COR-L47 (cell line): ENCODE measurements around the gene SLC13A2.
"Not testable (repeated sequence)": the region's sequence is repeated elsewhere in the genome, so short reads cannot be mapped to it uniquely, and the experiment has no call there.

Source experiments
- DNase-seq: peaks from one replicate; lab custom pipeline; 2025; lab: John Stamatoyannopoulos, UW

Gene SLC13A2, protein sequence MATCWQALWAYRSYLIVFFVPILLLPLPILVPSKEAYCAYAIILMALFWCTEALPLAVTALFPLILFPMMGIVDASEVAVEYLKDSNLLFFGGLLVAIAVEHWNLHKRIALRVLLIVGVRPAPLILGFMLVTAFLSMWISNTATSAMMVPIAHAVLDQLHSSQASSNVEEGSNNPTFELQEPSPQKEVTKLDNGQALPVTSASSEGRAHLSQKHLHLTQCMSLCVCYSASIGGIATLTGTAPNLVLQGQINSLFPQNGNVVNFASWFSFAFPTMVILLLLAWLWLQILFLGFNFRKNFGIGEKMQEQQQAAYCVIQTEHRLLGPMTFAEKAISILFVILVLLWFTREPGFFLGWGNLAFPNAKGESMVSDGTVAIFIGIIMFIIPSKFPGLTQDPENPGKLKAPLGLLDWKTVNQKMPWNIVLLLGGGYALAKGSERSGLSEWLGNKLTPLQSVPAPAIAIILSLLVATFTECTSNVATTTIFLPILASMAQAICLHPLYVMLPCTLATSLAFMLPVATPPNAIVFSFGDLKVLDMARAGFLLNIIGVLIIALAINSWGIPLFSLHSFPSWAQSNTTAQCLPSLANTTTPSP

DNA sequence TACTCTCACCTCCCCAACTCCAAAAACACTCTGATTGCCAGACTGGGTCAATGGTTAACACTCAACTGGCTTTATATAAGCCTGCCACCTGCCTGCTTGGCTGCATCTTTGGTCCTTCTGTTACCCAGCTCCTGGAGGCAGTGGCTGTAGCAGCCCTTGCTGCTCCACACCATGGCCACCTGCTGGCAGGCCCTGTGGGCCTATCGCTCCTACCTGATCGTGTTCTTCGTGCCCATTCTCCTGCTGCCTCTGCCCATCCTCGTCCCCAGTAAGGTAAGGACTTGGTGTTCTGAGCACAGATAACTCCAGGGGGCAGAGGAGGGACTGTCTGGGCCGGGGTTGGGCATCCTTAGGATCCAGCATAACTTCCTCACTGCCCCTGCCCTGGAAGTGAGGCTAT, at the start of gene SLC13A2:
Gene SLC13A2, plus strand, starts transcription at position 103 of the 400 bp plus-strand sequence. Its CDS starts 69 bp downstream, at position 172.
- DNase-seq: no peak

DNA sequence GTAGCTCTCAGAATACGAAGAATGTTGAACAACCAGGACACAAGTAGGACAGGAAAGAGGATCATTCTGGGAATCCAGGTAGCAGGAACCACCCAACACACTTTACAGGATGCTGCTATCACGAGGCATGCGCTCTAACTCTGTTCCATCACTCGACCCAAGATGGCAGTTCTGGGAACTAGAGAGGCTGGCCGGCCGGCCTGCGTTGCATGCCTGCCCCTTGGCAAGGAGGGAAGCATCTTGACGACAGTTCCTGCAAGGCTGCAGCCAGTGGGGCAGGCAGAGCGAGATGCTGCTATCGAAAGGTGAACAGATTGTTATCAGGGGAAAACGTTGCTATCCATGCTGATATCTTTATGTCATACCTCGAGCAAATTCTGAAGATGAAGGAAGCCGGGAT, 48.2 kb upstream of the SLC13A2 start:
- no peak for DNase-seq

DNA sequence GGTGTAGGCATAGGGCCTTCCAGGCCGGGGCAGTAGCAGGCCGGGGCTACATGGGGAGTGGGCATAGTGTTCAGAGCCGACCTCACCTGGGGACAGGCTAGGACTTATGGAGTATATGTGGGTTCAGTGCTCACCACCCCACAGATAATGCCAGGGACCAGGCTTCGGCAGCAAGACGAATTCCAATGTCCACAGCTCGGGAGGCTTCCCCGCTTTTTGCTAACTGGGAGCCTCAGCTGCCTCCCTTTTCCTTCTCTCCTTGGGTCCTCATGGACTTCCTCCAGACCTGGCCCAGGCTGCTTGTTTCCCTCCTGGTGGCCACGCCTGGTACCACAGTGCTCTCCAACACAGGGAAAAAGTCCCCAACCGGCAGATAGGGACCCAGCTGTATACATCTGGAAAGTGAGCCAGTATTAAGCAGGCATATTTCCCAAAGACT, 47.3 kb upstream of the SLC13A2 start:
- DNase-seq: no peak

DNA sequence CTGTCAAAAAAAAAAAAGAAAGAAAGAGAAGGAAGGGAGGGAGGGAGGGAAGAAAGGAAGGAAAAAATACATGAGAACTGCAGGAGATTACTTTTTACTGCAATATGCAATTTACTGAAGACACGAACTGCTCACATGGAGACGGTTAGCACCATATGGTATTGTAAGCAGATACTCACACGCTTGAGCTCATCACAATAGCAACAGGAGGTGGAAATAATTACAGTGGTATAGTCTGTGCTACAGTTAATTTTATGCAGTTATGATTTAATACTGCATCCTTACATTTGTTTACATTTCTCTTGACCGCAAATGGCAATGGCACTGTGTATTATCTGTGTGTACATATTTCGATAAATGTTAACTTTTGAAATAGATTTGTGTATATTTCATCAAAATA, 46.1 kb upstream of the SLC13A2 start:
- DNase-seq: peak; percentile 15

DNA sequence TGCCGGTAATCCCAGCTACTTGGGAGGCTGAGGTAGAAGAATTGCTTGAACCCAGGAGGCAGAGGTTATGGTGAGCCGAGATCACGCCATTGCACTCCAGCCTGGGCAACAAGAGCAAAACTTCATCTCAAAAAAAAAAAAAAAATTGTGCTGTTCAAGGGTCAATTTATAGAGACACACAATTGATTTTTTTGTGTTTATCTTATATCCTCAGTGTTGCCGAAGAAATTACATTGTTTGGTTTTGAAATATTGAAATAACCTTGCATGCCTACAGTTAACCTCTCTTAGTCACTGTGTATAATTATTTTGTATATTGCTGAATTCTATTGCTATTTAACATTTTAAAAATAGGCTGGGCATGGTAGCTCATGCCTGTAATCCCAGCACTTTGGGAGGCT, 45.5 kb upstream of the SLC13A2 start:
- not testable (repeated sequence) for DNase-seq

DNA sequence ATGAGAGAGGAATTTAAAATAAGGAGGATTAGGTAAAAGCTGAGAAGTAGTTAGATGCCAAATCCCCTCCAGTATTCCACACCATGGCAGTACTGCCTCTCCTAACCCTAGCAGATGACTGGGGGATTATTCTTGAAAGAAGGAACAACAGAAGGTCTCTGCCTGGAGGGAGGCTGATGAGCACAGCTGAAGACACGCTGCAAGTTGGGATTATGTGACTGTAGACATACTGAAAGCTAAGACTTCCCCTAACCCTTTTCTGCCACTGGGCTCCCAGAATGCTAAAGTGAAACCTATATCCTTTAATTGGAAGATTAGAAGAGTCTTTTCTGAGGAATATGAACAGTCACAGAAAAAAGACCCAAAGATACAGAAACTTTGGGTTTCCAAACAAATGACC, 39.7 kb upstream of the SLC13A2 start:
- no peak for DNase-seq

DNA sequence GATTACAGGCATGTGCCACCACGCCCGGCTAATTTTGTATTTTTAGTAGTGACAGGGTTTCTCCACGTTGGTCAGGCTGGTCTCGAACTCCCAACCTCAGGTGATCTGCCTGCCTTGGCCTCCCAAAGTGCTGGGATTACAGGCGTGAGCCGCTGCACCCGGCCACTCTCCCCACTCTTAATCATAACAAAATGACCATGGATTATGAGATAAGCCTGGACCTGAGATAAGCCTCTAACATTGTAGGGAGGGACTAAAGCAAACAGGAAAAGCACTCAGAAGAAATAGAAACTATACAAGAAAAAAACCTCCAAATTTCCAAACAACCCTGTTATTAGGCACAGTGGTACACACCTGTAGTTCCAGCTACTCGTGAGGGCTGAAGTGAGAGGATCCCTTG, 39.1 kb upstream of the SLC13A2 start:
- not testable (repeated sequence) for DNase-seq

DNA sequence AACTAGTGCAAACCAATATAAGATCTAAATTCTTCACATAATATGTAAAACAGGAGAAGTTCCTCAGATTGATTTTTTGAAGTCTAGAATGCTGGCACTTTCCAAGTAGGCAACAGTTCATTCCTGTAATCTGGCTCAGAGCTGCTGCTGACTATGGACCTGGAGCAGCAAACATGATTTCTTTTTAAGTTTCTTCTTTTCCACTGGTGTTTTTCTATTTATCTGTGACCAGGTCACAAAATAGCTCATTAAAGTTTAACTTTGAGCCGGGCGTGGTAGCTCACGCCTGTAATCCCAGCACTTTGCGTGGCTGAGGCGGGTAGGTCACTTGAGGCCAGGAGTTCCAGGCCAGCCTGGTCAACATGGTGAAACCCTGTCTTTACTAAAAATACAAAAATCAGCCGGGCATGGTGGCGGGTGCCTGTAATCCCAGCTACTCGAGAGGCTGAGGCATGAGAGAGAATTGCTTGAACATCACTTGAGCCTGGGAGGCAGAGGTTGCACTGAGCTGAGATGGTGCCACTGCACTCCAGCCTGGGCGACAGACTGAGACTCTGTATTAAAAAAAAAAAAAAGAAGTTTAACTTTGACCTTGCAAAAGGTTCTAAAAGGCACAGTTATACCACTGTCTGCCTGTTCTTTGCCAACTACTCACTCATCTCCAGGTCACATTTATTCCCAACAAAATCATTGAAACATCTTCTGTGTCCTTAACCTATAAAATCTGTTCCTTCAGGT, 29.4 kb upstream of the SLC13A2 start:
- no peak for DNase-seq

DNA sequence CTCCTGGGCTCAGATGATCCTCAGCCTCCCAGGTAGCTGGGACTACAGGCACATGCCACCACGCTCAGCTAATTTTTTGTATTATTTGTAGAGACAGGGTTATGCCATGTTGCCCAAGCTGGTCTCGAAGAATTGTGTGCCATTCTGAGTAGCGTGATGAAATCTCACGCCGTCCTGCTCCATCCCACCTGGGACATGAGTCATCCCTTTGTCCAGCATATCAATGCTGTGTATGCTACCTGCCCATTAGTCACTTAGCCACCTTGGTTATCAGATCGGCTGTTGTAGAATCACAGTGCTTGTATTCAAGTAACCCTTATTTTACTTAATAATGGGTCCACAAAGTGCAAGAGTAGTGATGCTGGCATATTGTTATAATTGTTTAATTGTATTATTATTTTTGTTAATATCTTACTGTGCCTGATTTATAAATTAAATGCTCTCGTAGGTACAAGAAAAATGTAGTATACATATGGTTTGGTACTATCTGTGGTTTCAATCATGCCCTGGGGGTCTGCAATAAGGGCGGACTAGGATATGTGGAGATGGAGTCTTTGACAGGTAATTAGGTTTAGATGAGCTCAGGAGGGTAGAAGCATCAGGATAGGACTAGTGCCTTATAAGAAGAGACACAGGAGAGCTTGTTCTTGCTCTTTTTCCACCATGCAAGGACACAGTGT, 26.6 kb upstream of the SLC13A2 start:
- DNase-seq: no peak

DNA sequence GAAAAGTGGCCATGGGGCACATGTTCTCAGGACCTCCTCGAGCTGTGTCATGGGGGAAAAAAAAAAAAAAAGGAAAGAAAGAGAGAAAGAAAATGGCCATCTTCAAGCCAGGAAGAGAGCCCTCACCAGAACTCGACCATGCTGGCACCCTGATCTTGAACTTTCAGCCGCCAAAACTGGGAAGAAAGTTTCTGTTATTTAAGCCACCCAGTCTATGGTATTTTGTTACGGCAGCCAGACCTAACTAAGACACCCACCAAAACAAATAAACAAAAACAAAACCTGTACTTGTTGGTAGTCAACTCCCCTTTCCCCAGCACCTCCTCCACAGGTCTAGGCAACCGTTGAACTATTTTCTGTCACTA, 26.1 kb upstream of the SLC13A2 start:
- no peak for DNase-seq

DNA sequence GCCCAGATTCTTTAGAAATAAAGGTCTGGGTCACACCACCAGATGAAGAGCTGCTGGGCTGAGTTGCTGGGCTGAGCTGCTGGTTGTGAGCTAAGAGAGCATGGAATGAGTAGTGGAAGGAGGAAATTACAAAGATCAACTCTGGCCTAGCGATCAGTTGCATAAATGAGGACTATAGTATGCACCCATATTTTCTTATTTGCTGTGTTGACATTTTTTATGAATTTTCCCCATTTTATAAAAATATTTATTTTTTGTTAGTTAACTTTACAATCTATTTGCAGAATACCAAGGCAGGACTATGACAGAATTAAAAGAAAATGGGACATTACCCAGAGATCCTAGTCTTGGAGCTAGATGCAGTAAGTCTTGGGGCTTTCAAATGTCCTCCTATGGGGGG, 23.6 kb upstream of the SLC13A2 start:
- DNase-seq: no peak

DNA sequence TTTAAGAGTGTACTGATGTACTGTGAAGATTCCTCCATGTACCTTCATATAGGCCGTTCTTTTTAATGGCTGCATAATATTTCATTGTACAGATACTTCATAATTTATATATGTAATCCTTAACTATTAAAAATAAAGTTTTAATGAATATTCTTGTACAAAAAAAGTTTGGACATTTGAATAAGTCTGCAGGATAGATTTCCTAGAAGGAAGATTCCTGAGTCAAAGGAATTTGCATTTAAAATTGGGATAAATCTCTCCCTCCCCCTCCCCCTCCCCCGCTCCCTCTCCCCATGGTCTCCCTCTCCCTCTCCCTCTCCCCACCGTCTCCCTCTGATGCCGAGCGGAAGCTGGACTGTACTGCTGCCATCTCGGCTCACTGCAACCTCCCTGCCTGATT, 15.6 kb upstream of the SLC13A2 start:
- no peak for DNase-seq

DNA sequence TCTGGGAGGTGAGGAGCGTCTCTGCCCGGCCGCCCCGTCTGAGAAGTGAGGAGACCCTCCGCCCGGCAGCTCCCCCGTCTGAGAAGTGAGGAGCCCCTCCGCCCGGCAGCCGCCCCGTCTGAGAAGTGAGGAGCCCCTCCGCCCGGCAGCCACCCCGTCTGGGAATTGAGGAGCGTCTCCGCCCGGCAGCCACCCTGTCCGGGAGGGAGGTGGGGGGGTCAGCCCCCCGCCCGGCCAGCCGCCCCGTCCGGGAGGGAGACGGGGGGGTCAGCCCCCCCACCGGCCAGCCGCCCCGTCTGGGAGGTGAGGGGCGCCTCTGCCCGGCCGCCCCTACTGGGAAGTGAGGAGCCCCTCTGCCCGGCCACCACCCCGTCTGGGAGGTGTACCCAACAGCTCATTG, 14.6 kb upstream of the SLC13A2 start:
- not testable (repeated sequence) for DNase-seq

DNA sequence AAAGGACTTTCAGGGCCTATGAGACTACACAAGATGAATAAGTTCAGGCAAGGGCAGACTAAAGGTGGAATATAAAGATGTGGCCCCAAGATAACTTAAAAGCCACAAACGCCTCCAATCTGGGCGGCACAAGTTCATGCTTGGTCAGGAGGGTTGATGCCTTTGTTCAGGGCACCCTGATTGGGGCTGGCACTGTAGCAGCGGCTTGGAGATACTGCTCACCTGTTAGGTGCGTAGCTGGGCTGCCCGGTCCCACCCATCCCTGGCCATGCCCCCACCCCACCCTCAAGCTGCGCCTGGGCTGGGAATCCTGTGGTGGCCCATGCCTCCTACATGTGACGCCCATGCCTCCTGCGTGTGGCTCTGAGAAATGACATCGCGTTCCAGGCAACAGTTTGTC, 12.5 kb upstream of the SLC13A2 start:
- DNase-seq: no peak

DNA sequence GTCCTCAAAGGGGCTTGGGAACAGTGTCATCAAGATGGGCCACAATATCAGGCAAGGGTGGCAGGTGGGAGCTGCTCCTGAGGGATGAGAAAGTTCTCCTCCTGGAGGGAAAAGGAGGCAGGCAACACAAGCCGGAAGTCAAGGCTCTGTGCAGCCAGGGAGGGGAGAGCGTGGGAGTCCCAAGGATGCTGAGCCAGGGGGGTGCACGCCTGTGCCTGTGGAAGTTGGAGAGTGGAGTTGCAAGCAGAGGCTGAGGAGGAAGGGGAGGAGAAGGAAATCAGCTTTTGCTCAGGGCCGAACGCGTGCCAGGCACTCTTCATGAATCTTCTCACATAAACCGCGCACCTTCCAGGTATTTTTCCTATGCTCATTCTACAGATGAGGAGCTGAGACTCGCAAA, 7.4 kb upstream of the SLC13A2 start:
- no peak for DNase-seq

DNA sequence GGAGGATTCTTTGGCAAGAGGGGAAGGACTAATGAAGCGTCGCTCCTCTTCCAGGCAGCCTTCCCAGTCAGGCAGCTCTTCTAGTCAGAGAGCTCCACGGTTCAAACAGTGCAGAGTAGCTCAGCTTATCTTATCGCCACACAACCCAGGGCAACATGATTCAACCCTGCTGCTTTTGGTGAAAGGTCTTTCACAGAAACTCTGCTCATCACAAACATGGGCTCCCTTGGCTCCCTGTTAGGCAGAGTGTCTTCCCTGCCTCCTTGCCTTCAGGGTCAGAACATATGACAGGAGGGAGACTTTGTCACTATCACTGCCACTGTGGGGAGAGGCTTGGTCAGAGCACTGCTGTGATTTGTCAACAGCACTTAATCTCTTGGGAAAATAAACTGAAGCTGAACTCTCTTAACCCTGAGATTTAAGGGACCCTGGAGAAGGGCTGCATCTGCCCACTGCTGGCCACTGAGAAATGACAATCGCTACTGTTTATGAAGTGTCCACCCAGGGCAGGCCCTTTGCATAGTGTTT, 6.9 kb upstream of the SLC13A2 start:
- DNase-seq: no peak

DNA sequence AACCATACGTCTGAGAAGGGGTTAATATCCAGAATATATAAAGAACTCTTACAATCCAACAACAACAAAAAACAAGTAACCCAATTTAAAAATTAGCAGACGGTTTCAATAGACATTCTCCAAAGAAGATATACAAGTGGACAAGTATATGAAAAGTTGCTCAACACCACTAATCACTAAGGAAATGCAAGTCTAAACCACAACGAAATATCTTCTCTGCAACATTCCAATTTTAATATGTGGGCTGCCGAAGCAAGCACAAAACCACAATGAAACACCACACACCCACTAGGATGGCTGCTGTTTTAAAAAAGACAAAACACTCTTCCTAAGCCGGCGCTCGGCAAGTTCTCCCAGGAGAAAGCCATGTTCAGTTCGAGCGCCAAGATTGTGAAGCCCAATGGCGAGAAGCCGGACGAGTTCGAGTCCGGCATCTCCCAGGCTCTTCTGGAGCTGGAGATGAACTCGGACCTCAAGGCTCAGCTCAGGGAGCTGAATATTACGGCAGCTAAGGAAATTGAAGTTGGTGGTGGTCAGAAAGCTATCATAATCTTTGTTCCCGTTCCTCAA, 5.9 kb upstream of the SLC13A2 start:
- no peak for DNase-seq

DNA sequence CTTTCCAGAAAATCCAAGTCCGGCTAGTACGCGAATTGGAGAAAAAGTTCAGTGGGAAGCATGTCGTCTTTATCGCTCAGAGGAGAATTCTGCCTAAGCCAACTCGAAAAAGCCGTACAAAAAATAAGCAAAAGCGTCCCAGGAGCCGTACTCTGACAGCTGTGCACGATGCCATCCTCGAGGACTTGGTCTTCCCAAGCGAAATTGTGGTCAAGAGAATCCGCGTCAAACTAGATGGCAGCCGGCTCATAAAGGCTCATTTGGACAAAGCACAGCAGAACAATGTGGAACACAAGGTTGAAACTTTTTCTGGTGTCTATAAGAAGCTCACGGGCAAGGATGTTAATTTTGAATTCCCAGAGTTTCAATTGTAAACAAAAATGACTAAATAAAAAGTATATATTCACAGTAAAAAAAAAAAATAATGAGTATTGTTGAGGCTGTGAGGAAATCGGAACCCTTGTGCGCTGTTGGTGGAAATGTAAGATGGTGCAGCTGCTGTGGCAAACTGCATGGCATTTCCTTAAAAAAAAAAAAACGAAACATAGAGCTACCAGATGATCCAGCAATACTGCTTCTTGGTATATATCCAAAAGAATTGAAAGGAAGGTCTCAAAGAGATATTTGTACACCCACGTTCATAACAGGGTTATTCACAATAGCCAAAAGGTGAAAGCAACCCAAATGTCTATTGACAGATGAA, 5.3 kb upstream of the SLC13A2 start:
- DNase-seq: not testable (repeated sequence)

DNA sequence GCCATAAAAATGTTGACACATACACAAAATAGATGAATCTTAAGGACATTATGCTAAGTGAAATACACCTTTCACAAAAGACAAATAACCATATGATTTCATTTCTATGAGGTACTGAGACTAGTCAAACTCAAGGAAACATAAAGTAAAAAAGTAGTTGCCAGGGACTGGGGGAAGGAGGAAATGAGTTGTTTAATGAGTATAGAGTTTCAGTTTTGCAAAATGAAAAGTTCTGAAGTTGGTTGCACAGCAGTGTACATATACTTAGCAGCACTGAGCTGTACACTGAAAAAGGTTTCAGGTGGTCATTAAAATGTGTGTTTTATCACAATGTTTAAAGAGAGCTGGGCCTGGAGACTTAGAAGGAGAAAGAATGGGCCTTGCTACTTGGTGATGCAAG, 4.7 kb upstream of the SLC13A2 start:
- no peak for DNase-seq

DNA sequence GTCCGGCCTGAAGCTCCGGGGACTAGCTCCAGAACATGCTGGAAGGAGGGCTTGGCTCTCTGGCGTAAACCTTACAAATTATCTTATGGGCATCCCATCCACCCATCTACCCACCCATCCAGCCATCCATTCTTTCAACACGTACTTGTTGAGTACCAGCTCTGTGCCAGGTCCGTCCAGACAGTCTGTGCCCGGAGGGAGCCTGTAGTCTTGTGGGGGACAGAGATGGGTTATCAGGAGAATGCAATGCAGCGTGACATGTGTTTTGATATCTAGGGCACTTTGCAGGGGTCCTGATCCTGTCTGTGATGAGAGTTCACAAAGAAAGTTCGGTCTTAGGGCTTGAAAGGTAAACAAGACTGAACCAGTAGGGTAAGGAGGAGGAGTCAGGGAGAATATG, 4.1 kb upstream of the SLC13A2 start:
- no peak for DNase-seq

DNA sequence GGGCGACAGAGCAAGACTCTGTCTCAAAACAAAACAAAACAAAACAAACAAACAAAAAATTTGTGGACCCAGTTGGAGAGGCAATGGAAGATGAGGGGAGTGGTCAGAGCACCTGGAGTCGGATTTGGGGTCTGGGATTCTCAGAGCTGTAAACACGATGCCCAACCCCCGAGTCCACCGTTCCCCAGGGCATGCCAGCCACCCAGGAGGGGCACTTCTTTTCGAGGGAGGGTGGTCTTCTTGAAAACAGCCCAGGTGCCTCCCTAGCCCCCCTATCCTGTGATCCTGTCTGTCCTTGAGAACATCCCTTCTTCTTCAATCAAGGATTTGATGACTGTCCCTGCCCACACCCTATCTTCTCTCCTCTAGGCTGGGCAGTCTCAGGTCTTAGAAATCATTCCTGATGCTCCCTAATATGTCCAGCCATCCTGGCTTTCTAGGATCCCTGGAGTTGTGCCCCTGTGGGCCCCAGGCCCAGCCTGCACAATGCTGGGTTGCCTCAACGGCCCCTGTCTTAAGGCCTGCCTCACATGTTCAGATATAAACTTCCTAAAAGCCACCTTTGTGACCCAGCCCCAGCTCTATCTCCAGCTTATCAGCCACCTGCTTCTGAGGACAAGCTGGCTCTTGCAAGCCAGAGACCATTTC, 3.1 kb upstream of the SLC13A2 start:
- no peak for DNase-seq
